Ishikawa (cell line): Measurements from ENCODE around the gene ZNF592.

Experiments used
- CEBPB ChIP-seq: IDR thresholded peaks from 2 replicates; pipeline ENCODE4 v1.6.1; 2012
- CREB1 ChIP-seq: IDR thresholded peaks from 2 replicates; pipeline ENCODE4 v1.6.1; 2012; ENCODE audit warnings: low read depth
- EP300 ChIP-seq: IDR thresholded peaks from 2 replicates; pipeline ENCODE4 v1.6.1; 2012; ENCODE audit warnings: borderline replicate concordance
- MAX ChIP-seq: IDR thresholded peaks from 2 replicates; pipeline ENCODE4 v1.6.1; 2012
- RAD21 ChIP-seq: IDR thresholded peaks from 2 replicates; pipeline ENCODE4 v1.6.1; 2012; ENCODE audit warnings: low read depth
- TAF1 ChIP-seq: IDR thresholded peaks from 2 replicates; pipeline ENCODE4 v1.6.1; 2012; ENCODE audit warnings: low read depth, mild to moderate bottlenecking
- TF ChIP-seq, protein P1 (sequence below): IDR thresholded peaks from 2 replicates; pipeline ENCODE4 v1.6.1; 2012; ENCODE audit warnings: low read depth, mild to moderate bottlenecking

DNA sequence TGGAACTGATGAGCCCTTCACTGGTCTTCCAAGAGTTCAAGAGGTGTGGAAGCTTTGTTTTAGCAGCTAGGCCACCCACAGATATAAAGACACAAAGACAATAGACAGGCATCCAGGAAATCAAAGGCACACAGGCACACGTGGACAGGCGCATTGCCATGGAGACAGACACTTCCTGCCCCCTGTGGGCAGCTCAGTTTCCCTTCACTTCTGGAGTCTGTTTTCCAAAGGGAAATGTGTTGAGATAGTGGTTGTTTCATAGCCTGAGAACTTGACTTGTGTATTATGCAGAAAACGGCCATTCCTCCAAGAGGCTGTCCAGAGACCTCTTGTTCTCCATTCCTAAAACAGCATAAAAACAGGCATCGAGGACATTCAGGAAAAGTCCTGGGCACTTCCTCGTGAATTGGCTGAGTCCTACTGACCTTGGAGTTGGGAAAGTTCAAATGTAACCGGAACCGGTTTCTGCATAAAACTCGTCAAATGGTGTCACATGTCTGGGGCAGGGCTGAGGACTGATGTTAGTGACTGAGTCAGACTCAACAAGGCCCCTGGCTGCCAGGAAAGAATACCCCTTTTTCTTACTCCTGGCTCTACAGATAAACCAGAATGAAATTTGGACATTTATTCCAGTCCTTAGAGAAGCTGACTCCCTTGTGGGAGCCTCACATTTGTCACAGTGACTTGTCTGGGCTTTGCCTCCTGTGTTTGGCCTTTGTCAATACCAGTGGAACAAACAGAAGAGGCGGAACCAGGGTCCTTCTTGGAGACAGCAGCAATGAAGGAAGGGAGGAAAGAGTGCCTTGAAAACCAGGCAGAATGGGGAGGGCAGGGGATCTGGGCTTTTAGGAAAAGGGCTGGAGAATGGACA lies 70.1 kb downstream of the ZNF592 start:
- TF ChIP-seq, protein P1, sequence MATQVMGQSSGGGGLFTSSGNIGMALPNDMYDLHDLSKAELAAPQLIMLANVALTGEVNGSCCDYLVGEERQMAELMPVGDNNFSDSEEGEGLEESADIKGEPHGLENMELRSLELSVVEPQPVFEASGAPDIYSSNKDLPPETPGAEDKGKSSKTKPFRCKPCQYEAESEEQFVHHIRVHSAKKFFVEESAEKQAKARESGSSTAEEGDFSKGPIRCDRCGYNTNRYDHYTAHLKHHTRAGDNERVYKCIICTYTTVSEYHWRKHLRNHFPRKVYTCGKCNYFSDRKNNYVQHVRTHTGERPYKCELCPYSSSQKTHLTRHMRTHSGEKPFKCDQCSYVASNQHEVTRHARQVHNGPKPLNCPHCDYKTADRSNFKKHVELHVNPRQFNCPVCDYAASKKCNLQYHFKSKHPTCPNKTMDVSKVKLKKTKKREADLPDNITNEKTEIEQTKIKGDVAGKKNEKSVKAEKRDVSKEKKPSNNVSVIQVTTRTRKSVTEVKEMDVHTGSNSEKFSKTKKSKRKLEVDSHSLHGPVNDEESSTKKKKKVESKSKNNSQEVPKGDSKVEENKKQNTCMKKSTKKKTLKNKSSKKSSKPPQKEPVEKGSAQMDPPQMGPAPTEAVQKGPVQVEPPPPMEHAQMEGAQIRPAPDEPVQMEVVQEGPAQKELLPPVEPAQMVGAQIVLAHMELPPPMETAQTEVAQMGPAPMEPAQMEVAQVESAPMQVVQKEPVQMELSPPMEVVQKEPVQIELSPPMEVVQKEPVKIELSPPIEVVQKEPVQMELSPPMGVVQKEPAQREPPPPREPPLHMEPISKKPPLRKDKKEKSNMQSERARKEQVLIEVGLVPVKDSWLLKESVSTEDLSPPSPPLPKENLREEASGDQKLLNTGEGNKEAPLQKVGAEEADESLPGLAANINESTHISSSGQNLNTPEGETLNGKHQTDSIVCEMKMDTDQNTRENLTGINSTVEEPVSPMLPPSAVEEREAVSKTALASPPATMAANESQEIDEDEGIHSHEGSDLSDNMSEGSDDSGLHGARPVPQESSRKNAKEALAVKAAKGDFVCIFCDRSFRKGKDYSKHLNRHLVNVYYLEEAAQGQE = no peak
- peak; percentile 45; the same call in 1 of the 2 replicates for TF ChIP-seq MAX
- TF ChIP-seq EP300 = no peak; the same call in 1 of the 2 replicates
- TF ChIP-seq TAF1 = no peak
- TF ChIP-seq CEBPB = no peak
- no peak for TF ChIP-seq CREB1
- no peak for TF ChIP-seq RAD21
